Stimulated activated CD4-positive, alpha-beta T cell treated with anti-CD3 and anti-CD28 coated beads, Interleukin-12 subunit alpha, Interleukin-12 subunit beta, amount 100 ng/mL, for 4 hours (primary cell): ENCODE data around the gene WSCD2.

Source experiments
- DNase-seq: peaks from one replicate; pipeline ENCODE4 v3.0.0-alpha.2; 2020

WSCD2 gene

GRCh38 chr12:108129017-108129812 is at the start of gene WSCD2:
Gene WSCD2, plus strand, starts transcription at chr12:108129288. Its CDS starts 66,545 bp downstream, at chr12:108195833.
- no peak for DNase-seq

- DNase-seq, result no peak
Measured at GRCh38 chr12:108079721-108080120, 49.4 kb upstream of the WSCD2 start.

DNA sequence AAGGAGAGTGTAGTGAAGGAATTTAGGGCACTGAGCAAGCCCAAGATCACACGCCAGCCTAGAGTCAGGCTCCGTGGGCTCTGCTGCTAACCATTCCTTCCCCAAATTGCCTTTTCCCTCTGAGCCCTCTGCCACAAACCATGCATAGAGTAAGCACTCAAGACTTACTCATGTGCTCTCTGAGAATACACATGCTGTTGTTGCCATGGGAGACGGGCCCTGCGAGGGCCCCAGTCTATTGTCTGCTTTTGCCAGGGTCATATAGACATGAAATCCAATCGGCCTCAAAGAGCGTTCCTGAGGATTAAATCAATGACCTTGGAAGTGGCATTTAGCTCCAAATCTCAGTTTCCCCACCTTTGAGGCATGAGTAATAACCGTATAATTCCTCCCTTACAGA is 48.7 kb upstream of the WSCD2 start:
- DNase-seq, result no peak

GRCh38 chr12:108082485-108082884 is 46.6 kb upstream of the WSCD2 start:
- DNase-seq, result no peak

- DNase-seq, result no peak
Measured at GRCh38 chr12:108087900-108088299, 41.2 kb upstream of the WSCD2 start.

DNA sequence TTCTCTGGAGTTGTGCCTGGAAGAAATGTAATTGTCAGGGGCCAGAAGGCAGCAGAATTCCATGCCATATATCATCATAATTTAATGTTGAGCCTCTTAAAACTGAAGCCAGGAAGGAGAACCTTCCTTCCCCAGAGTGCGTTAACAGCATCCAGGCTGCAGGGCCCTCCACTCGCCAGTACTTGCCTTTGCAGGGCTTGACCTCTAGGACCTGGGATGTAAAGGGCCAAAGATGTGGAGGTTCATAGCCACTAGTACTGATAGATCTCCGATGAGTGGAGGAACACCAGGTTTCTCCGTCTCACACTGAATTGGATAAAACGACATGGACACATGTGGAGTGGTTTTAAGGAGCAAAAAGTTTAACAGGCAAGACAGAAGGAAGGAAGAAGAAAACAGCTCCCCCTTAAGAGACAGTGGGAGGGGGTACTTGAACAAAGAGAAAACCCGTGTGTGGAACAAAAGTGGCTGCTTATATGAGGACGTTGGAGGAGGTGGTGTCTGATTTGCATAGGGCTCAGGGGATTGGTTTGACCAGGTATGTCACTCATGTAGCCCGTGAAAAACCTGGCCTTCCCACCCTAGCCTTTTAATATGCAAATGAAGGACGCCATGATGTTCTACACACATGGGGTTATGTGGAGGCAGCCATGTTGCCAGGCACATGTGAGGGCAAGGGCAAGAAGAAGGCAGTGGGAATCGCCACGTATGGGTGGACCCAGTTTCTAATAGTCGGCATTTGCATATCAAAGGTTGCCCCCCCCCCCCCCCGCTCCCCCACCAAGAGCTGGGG is 38.8 kb upstream of the WSCD2 start:
- no peak for DNase-seq

GRCh38 chr12:108090932-108091678 is 38.0 kb upstream of the WSCD2 start:
- DNase-seq, result no peak

GRCh38 chr12:108091679-108092051 is 37.4 kb upstream of the WSCD2 start:
- DNase-seq, result no peak

GRCh38 chr12:108093209-108093608 is 35.9 kb upstream of the WSCD2 start:
- no peak for DNase-seq

DNA sequence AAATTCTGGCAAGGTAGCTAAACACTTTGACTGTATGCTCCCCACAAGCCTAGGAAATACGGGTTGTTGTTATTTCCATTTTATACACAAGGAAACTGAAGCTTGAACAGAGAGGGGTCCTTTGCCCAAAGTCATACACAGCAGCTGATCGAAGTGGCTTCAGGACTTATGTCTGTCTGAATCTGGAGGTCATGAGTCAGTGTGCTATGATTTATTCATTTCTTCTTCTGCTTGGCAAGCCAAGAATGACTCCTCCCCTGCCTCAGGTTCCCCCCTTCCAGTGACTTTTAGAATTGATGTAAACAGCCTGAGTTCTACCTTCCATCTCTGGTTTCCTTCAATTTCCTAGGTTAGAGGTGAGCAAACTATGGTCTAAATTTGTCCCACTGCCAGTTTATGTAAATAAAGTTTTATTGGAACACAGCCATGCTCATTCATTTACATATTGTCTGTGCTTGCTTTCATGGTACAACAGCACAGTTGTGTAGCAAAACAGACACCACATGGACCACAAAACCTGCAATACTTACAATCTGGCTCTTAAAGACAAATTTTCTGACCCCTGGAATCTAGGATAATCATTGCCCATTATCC is 34.9 kb upstream of the WSCD2 start:
- DNase-seq, result no peak

DNA sequence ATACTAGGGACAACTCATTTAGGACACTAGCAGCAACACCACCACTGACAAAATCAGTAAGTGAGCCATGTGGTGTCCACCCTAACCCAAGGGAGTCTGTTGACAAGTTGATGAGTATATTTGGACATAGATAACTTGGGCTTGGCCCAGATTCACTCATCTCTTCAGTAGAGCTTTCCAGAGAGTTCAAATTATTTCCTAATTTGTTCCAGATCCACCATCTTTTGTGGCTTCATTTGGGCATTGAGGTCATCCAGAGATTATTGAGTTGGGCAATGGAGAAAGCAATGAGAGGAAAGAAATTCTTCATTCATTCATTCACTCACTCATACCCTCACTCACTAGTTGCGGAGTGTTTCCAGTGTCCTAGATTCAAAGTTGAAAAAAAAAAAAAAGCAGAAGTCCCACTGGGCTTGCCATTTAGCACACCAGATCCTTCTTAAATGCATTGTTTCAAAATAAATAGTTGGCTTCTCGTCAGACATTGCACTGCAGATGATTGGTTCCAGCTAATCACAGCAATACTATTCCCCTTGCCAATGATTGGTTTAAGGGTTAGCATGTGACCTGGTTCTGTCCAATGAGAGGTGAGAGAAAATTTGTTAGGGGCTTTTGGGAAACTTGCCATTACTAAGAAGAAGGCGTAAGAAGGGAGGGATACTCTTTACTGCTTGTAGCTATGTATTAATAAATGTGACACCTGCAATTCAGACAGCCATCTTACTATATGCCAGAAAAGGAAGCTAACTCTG is 31.8 kb upstream of the WSCD2 start:
- no peak for DNase-seq

DNA sequence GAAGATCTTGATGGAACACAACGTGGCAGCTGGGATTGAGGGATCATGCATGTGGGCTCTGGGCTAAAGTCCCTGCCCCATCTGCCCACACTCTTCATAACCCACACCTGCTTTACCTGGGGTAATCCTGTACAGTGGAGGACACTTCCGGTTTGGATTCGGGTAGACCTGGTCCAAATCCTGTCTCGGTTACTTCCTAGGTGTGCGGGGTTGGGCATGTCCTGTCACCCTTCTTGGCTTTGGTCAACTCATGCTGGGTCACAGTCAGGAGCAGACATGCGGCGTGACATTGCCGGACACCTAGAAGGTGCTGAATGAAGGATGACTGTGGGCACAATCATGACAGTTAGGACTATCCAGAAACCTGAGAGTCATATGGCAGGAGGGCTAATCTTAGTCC is 30.7 kb upstream of the WSCD2 start:
- no peak for DNase-seq

DNA sequence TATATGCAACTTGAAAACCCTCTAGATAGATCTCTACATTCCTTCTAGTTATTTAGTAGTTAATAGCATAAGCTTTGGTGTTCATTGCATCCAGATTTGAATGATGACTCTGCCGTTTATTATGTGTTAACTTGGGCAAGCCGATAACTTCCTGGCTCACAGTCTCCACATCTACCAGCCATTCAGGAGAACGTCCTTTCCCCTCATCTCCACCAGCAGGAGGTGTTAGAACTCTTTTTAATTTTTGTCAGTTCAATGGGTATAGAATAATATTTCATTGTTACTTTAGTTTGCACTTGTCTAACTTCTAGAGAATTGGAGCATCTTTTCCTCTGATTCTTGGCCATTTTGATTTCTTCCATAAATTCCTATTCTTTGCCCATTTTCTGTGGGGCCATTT is 30.0 kb upstream of the WSCD2 start:
- DNase-seq, result no peak

GRCh38 chr12:108099778-108100489 is 29.2 kb upstream of the WSCD2 start:
- DNase-seq, result no peak

GRCh38 chr12:108101605-108102175 is 27.4 kb upstream of the WSCD2 start:
- DNase-seq, result no peak

DNA sequence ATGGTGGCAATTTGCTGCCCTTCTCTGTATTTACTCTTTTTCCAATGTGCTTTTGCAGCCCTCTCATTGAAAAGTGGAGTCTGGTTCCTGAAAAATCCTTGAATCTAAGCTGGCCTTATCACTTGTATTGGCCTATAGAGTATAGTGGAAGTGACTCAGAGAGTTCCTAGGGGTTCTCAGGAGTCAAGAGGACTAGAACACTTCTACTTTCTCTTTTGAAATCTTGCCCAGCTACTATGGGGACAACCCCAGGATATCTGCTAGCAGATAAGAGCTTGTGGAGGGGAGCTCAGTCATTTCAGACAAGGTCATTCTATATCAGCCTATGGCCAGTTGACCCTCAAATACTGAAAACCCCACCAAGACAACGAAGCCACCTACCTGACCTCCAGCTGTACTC is 26.7 kb upstream of the WSCD2 start:
- no peak for DNase-seq

- DNase-seq, result no peak
Measured at GRCh38 chr12:108103087-108103486, 26.0 kb upstream of the WSCD2 start.

DNA sequence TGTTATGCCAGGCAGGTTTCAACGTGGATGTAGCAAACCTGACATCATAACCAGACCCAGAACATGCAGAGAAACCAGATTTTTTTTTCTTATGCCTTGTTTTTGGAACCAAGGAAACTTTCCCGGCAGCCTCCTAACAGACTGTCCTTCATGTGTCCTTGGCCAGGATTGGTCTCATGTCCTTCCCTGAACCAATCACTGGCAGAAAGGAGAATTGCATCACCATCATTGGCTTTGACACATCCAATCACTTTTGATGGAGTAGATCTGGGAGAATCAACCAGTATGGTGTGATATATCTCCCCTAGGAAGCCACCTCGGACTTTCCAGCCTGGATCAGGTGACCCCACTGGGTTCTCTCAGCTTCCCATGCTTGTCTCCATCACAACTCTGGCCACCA is 25.6 kb upstream of the WSCD2 start:
- DNase-seq, result no peak

DNA sequence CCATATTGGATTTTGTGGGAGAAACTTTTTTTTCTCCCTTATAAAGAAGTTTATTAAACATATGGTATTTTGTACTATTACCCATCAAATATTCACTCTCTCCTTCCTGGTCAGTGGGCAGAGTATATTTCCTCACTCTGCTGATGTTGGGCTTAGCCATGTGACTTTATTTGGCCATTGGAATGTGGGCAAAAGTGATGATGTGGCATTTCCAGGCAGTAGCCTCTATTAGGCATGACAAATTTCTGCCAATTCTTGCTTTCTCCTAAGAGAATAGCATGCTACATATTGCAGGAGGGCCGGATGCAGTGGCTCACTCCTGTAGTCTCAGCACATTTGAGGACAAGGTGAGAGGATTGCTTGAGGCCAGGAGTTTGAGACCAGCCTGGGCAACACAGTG is 24.4 kb upstream of the WSCD2 start:
- DNase-seq, result no peak

DNA sequence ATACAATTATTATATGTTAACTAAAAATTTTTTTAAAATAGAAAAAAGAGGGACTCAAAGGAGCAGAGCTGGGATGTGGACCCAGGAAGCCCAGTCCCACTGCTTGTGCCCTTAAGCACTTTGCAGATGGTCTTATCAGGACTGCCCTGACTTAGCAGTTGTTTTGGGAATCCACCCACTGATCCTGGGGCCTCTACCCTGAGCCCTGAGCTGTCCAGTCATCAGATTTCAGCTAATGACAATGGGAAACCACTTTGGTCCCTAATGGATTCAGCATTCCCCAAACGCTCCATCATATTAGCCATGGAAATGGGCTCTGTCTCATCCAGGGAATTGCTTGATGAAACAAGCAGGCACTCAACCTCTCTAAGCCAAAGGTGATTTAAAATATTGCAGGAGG is 22.5 kb upstream of the WSCD2 start:
- DNase-seq, result no peak

DNA sequence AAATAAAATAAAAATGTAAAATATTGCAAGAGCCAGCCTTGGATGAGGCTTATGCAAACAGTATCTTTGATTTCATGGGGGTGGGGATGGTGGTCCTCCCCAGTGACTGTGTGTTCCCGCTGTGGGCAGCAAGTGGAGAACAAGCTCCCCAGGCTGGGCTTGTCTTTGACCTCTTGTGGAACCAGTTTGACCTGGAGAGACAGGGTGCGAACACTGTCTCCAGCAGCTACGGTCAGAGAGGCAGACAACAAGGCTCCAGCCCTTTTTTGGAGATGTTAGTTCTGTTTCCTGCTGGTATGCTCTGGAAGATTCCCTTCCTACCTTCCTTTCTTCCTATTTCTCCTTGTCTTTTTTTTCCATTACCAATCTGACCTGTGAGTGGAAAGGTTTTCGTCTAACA is 21.8 kb upstream of the WSCD2 start:
- no peak for DNase-seq
